Sigmoid colon (tissue), 7 donors: ENCODE results near the gene FIGN. TPM values are rescaled to one million over a fixed set of nuclear protein-coding genes. Genes with fewer than 3 reads are reported as not detected.

Experiments
- DNase-seq: peaks from one replicate; pipeline ENCODE4 v3.0.0-alpha.2; 2019
- H3K27ac ChIP-seq, 4 donors: fragments of 200-600 bp; sonication (generic); one replicate each; pipeline ENCODE4 v1.5.1; 2016 to 2019; ENCODE audit warnings: mild to moderate bottlenecking in 1 of 4
- H3K27me3 ChIP-seq, 3 donors: fragments of 200-600 bp; sonication (generic); one replicate each; pipeline ENCODE4 v1.5.1; 2019; ENCODE audit warnings: mild to moderate bottlenecking in 1 of 3
- H3K36me3 ChIP-seq, 4 donors: fragments of 200-600 bp; sonication (generic); one replicate each; pipeline ENCODE4 v1.5.1; 2016 to 2019
- H3K4me1 ChIP-seq, 4 donors: fragments of 200-600 bp; sonication (generic); one replicate each; pipeline ENCODE4 v1.5.1; 2017 to 2019
- H3K4me3 ChIP-seq, 4 donors: fragments of 200-600 bp; sonication (generic); one replicate each; pipeline ENCODE4 v1.5.1; 2017 to 2019; ENCODE audit warnings: mild to moderate bottlenecking in 2 of 4, moderate library complexity in 1 of 4
- H3K9me3 ChIP-seq, 4 donors: fragments of 200-600 bp in 3 of 4; sonication (generic) in 3 of 4; one replicate each; pipeline versions ENCODE4 v1.5.1 to v1.6.1; 2013 to 2019
- CTCF ChIP-seq, 4 experiments: fragments of 450-650 bp in 3 of 4; fragments of 200-600 bp in 1 of 4; IDR thresholded peaks; one replicate each; pipeline ENCODE4 v1.5.1; 2016 to 2019; ENCODE audit warnings: antibody characterized with exemption in 4 of 4, mild to moderate bottlenecking in 3 of 4, moderate library complexity in 2 of 4
- EP300 ChIP-seq, 4 donors: sonication (generic); formaldehyde crosslinking; IDR thresholded peaks; one replicate each; pipeline ENCODE4 v1.6.1; 2017; ENCODE audit warnings: antibody characterized with exemption in 4 of 4
- POLR2A ChIP-seq, 2 donors: fragments of 450-650 bp; IDR thresholded peaks; one replicate each; pipeline ENCODE4 v1.6.1; 2016; ENCODE audit warnings: antibody characterized with exemption in 2 of 2, mild to moderate bottlenecking in 2 of 2, moderate library complexity in 2 of 2
- POLR2AphosphoS5 ChIP-seq, 4 donors: sonication (generic); formaldehyde crosslinking; IDR thresholded peaks; one replicate each; pipeline ENCODE4 v1.6.1; 2017; ENCODE audit warnings: antibody characterized with exemption in 4 of 4
- WGBS, 2 donors: extraction: QIAGEN DNeasy Blood & Tissue Kit; methylation state at CpG; one replicate each; pipeline ENCODE4 v1.1.7; 2013; 5-methylcytosine and 5-hydroxymethylcytosine counted together
- intact Hi-C: fragments of 100-400 bp; cut with DNase I; formaldehyde crosslinking; loops from one replicate; pipeline ENCODE4 v1.15.1; 2023
- polyA plus RNA-seq, 3 donors: library from polyadenylated mRNA; stranded (reverse); fragments of 200-250 nt; gene quantifications; one replicate each; pipeline ENCODE4 v1.2.3, GENCODE V29; 2013
- total RNA-seq, 4 donors: library from RNA; depleted of rRNA; stranded (reverse); fragments of >200 nt; gene quantifications; one replicate each; pipeline ENCODE4 v1.1.0, GENCODE V29; 2016
- donor health status: healthy with polysubstance abuse.
- donor health status: Bipolar disorder and iron deficiency.
- donor health status: healthy.

The FIGN gene
- total and polyA plus RNA-seq, 7 donors, result under 0.01 to 8.0 (median 3.7) TPM; not detected in 1

GRCh38 chr2:163640542-163641193 is 95.1 kb downstream of the FIGN start:
- no peaks in the 10 kb centered on the region for H3K9me3 ChIP-seq
- no peak overlapping the region for H3K4me3 ChIP-seq
- TF ChIP-seq POLR2AphosphoS5 (IDR thresholded peaks at IDR 0.05), result no peak
- no peak overlapping the region for H3K27ac ChIP-seq
- no peaks in the 10 kb centered on the region for H3K36me3 ChIP-seq
- no peaks in the 10 kb centered on the region for H3K4me1 ChIP-seq
- intact Hi-C loops, result no loop called here
- no peak for DNase-seq
- H3K27me3 ChIP-seq, result no peaks in the 10 kb centered on the region
- 80 to 85% methylated on average over 6 of the region's 6 CpGs for WGBS, 2 donors

DNA sequence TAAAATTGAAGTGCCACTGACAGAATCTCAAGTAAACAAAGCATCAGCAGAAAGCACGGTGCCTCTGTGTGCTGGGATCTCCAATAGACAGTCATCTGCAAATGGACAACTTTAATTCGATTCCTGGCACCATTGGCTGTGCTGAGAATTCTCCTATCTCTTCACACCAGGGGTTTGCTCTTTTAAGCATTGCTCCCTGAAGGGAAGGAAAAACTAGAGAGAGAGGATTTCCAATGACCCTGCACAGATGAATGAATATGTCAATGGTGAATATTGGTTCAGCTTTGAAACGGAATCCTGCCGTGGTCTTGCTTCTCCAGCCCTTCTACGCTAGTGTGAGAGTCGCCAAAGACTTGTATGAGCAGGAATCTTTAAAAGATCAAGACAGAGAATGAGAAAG is 97.9 kb downstream of the FIGN start:
- intact Hi-C loops, result no loop called here
- no peaks in the 10 kb centered on the region for H3K9me3 ChIP-seq
- H3K4me1 ChIP-seq, result no peaks in the 10 kb centered on the region
- TF ChIP-seq POLR2A (IDR thresholded peaks at IDR 0.05) (no peak), CTCF (IDR thresholded peaks at IDR 0.05) (no peak), POLR2AphosphoS5 (IDR thresholded peaks at IDR 0.05) (no peak), EP300 (IDR thresholded peaks at IDR 0.05) (no peak)
- H3K27me3 ChIP-seq, result no peaks in the 10 kb centered on the region
- no peak for DNase-seq
- H3K27ac ChIP-seq, result no peak overlapping the region
- WGBS, 2 donors, result 81 to 85% methylated on average over 6 of the region's 6 CpGs
- no peaks in the 10 kb centered on the region for H3K36me3 ChIP-seq
- no peak overlapping the region for H3K4me3 ChIP-seq

DNA sequence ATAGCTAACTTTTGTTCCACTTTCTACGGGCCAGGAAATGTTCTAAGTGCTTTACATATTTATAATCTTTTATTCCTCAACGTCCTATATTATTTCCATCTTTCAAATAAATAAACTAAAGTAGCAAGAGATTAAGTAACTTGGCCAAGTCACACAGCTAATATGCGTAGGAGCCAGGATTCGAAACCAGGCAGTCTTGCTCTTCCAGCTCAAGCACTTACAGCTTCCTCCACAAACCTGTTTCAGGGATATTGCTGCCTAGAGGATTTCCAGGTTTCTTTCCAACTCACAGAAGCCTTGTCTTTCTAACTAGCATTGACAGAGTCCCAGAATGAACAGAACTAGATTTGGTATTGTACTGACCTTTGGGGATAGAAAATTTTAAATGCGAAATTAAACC is 102.5 kb downstream of the FIGN start:
- TF ChIP-seq POLR2A (IDR thresholded peaks at IDR 0.05), result no peak
- TF ChIP-seq EP300 (IDR thresholded peaks at IDR 0.05), result no peak
- TF ChIP-seq CTCF (IDR thresholded peaks at IDR 0.05), result no peak
- TF ChIP-seq POLR2AphosphoS5 (IDR thresholded peaks at IDR 0.05), result no peak
- H3K27ac ChIP-seq, result no peak overlapping the region
- no peak overlapping the region for H3K4me3 ChIP-seq
- H3K9me3 ChIP-seq, result no peaks in the 10 kb centered on the region
- DNase-seq, result no peak
- 74 to 85% methylated on average over 5 of the region's 5 CpGs for WGBS, 2 donors
- H3K36me3 ChIP-seq, result no peaks in the 10 kb centered on the region
- no peaks in the 10 kb centered on the region for H3K4me1 ChIP-seq
- intact Hi-C loops, result no loop called here
- no peaks in the 10 kb centered on the region for H3K27me3 ChIP-seq

- Histone ChIP-seq H3K9me3 (no peaks in the 10 kb centered on the region), H3K4me3 (no peak overlapping the region), H3K4me1 (no peaks in the 10 kb centered on the region), H3K27me3 (no peaks in the 10 kb centered on the region), H3K27ac (no peak overlapping the region), H3K36me3 (no peaks in the 10 kb centered on the region)
- no peak for TF ChIP-seq EP300 (IDR thresholded peaks at IDR 0.05)
- TF ChIP-seq POLR2AphosphoS5 (IDR thresholded peaks at IDR 0.05), result no peak
- TF ChIP-seq CTCF (IDR thresholded peaks at IDR 0.05), result no peak
- no peak for TF ChIP-seq POLR2A (IDR thresholded peaks at IDR 0.05)
- 68 to 80% methylated on average over 5 of the region's 5 CpGs for WGBS, 2 donors
- no peak for DNase-seq
- intact Hi-C loops, result no loop called here
These were observed 105.0 kb downstream of the FIGN start for GRCh38 chr2:163630836-163631235.

DNA sequence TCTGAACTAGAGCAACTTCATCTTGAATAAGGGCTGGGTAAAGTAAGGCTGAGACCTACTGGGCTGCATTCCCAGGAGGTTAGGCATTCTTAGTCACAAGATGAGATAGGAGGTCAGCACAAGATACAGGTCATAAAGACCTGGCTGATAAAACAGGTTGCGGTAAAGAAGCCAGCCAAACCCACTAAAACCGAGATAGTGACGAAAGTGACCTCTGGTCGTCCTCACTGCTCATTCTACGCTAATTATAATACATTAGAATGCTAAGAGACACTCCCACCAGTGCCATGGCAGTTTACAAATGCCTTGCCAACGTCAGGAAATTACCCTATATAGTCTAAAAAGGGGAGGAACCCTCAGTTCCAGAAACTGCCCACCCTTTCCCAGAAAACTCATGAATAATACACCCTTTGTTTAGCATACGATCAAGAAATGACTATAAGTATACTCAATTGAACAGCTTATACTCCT is 109.1 kb downstream of the FIGN start:
- Histone ChIP-seq H3K27me3 (no peaks in the 10 kb centered on the region), H3K9me3 (no peaks in the 10 kb centered on the region), H3K4me1 (no peaks in the 10 kb centered on the region), H3K27ac (no peak overlapping the region), H3K4me3 (no peak overlapping the region), H3K36me3 (no peaks in the 10 kb centered on the region)
- no peak for TF ChIP-seq EP300 (IDR thresholded peaks at IDR 0.05)
- no peak for TF ChIP-seq CTCF (IDR thresholded peaks at IDR 0.05)
- TF ChIP-seq POLR2A (IDR thresholded peaks at IDR 0.05), result no peak
- no peak for TF ChIP-seq POLR2AphosphoS5 (IDR thresholded peaks at IDR 0.05)
- intact Hi-C loops, result no loop called here
- 49 to 70% methylated on average over 7 of the region's 7 CpGs for WGBS, 2 donors
- no peak for DNase-seq
